Activated CD4-positive, alpha-beta T cell treated with anti-CD3 and anti-CD28 coated beads for 1 hour (primary cell): ENCODE results near the gene LRRN4.

ENCODE experiments used
- DNase-seq: peaks from one replicate; pipeline ENCODE4 v3.0.0-alpha.2; 2020

Gene LRRN4

DNA sequence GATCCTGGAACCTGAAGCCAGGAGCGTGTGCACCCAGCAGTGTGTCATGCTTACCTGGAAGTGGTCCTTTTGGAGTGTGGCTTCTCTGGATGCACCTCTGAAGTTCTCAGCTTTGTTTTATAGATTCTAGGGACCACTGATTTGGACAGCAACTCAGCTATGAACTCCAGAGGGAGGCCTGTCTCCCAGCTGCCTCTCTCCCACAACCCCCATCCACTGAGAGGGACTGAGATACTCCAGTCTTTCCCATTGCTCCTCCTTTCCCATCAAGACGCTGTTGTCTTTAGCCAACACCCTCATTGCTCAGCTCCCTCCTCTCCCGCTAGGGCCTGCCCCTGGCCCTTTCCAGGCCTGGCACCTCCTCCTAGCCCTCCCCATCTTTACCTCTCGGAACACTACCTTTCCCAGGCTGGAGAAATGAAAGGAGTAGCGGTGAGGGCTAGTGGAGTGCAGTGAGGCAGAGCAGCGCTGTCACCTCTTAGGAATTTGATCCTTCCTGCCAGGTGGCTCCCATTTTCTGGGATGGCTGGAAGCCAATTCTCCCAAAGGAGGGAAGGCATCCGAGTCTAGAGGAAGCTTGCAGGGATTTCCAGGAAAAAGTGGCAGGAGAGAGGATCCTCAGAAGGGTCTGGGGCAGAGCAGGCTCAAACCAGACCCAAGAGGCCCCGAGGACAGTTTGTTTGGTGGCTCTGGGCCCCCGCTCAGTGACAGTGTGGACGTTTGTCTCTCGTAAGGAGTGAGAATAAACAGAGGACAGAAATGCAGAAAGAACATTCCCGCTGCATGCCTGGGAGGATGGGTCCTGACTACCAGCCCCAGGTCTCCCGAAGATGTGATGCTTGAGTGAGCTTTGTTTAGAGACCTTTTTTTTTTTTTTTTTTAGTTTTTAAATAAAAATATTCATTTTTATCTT lies at the start of gene LRRN4:
LRRN4 (minus strand) TSS at position 285 of the 913 bp plus-strand sequence. CDS start 1,261 bp downstream, outside the sequence.
- DNase-seq, result no peak

DNA sequence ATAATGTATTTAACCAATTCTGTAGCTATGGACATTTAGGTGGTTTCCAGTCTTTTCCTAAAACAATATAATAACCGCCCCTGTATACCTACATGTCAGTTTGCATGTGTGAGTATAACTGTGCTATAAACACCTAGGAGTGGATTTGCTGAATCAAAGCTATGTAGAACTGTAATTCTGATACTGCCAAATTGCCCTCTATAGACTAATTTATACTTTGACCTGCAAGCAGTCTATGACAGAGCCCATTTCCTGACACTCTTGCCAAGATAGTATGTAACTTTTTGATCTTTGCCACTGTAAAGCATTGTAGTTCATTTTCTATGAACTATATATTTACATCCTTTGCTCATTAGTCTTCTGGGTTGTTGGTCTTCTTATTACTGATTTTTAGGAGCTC lies 49.4 kb upstream of the LRRN4 start:
- DNase-seq, result no peak

DNA sequence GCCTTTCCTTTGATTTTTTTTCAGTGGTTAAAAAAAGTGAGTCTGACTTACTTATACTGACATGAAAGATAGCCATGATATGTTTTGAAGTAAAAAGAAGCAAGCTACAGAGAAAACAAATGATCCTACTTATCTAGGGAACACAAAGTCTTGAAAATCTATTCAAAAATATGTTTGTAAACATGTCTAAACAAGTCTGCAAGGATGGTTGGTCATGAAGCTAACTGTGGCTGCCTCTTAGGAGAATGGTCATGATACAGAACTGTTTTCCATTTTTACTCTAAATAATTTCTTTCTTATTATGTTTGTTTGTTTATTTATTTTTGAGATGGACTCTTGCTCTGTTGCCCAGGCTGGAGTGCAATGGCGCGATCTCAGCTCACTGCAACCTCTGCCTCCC lies 47.5 kb upstream of the LRRN4 start:
- DNase-seq, result no peak

- DNase-seq, result no peak
Observed at GRCh38 chr20:6100246-6100645, 46.4 kb upstream of the LRRN4 start.

GRCh38 chr20:6099819-6100218 lies 46.0 kb upstream of the LRRN4 start:
- DNase-seq, result no peak

DNA sequence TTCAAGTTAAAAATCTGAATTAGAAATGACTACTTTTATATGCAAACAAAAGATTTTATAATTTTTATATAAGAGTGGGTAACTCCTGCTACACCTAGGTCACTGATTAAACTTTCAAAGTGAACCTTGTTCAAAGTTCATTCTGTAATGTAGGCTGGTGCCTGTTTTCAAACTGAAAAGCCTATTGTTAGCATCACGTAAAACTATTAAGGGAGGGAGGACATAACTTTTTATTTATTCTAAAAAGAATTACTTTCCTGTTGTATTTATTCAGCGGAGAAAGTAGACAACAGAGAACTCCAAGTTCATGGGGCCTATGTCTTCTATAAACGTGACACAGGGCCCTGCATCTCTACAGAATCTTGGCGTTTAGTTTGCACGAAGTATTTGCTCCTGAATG lies 41.5 kb upstream of the LRRN4 start:
- no peak for DNase-seq

- no peak for DNase-seq
Observed at GRCh38 chr20:6094565-6094964, 40.7 kb upstream of the LRRN4 start.

- DNase-seq, result no peak
Observed at GRCh38 chr20:6094063-6094462, 40.2 kb upstream of the LRRN4 start.

DNA sequence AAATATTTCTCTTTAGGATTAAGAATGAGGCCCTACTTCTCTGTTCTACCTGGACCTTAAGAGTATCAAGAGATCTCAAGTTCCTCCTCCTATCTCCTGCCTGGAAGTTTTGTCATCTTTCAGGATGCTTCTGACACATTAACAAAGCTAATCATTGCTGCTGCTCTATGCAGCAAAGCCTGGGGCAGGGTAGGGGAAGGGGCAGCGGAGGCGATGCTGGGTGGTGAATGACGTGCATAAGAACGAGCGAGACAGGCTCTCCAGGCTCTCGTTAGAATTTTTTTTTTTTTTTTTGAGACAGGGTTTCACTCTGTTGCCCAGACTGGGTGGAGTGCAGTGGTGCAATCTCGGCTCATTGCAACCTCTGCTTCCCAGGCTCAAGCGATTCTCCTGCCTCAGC lies 37.8 kb upstream of the LRRN4 start:
- DNase-seq, result no peak

DNA sequence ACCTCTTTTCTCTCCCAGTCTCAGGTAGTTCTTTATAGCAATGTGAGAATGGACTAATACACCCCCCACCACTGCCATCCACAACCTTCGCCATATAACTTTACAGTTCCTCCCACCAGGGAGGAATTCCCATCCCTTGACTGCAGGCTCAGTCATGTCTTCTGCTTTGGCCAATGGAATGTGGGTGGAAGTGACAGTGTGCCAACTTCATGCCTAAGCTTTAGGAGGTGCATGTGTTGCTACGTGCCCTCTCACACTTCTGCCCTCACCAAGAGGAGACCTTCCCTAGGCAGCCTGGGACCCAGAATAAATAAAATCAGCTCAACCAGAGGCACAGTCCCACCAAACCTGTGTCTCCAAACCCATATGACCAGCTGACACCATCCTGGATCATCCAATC lies 33.0 kb upstream of the LRRN4 start:
- DNase-seq, result no peak

- DNase-seq, result no peak
Observed at GRCh38 chr20:6083926-6084325, 30.1 kb upstream of the LRRN4 start.

- DNase-seq, result no peak
Observed at GRCh38 chr20:6081236-6081635, 27.4 kb upstream of the LRRN4 start.

- DNase-seq, result no peak
Observed at GRCh38 chr20:6079016-6079415, 25.2 kb upstream of the LRRN4 start.

- no peak for DNase-seq
Observed at GRCh38 chr20:6075428-6076219, 21.8 kb upstream of the LRRN4 start.

DNA sequence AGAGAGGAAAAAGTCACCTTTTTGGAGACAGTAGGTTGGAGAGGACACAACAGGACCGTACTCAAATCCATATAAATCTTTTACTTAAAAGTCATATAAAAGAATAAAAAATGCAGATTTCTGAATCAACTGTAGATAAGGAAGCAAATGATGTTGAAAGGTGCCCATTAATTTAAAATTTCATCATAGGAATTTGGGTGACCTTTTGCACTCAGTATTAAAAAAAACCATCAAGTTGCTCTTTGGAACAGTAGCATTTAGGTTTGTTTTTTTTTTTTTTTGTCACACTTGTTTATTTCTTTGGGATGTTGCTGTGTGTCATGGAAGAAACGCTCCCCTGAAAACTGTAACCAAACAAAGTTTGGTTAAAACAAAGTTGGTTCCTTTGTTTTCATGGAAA lies 20.9 kb upstream of the LRRN4 start:
- no peak for DNase-seq

DNA sequence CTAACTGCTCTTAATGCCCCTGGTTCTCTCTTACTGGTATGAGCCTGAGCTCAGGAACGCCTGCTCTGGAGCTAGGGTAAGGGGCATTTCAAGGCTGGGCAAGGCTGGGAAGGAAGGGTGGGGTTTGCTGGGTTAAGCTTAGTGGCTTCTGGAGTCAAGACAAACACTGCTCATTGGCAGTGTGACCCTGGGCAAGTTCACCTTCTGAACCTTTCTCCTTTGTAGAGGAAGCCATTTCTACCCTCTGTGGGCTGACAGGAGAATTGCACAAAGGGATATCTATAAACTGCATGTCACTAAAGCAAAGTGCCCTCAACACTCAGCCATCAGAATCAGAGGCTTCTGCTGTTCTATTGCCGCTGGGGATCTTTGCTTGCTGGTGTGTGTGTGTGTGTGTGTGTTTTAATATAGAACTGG lies 20.3 kb upstream of the LRRN4 start:
- no peak for DNase-seq

- no peak for DNase-seq
Observed at GRCh38 chr20:6070829-6071695, 17.2 kb upstream of the LRRN4 start.

DNA sequence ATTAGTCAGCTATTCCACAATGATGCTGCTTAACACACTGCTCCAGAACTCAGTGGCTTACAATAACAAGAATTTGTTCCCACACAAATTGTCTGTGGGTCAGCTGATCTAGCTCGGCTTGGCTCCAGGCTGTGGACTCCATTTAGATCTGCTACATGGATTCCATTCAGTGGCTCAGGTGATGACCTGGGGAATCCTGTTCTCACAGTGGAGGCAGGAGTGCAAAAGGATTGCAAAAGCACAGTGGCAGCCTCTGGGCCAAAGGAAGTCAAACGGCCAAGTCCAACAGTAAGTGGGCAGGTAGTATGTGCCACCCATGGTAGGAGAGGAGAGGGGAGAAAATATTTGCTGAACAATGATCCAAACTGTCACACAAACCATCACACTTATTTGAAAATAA lies 15.8 kb upstream of the LRRN4 start:
- no peak for DNase-seq

DNA sequence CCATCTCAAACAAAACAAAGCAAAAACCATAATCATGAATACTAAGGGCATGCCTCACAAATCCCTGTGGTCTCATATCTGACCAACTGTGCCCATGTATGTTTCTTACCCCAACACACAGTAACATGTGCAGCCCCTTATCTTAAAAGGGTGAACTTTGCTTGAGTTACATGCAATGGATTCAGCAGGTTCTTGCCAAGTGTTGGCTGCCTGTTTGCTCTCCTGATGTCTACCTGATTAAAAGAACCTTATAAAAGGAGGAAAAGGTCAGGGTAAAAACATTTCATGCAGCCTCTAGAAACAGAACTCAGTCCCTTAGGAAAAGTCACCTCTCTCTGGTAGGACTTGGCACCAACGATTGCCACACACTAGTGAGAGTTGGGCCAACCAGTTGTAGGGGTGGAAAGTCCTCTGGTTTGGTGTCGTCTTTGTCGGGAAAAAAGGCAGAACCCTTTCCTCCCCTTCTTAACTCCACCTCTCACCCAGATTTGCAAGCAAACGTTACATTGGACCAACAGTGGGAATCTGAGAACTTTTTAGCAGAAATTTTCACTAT lies 14.0 kb upstream of the LRRN4 start:
- DNase-seq, result no peak

DNA sequence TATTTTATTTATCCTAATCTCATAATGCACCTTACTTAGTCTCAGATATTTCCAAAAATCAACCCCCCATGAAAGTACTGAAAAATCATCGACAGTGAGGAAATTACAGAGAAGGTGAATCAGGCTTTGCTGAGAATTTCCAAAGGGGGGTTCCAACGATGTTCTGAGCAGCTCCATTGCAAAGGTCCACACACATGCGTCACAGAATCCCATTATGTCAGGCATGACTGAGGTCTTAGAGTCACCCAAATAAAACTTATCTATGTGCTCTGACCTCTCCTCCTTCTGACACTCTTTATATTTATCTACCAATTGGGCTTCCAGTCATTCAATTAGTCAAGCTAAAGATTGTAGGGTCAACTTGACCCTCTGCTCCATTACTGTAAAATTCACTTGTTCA lies 12.7 kb upstream of the LRRN4 start:
- no peak for DNase-seq

DNA sequence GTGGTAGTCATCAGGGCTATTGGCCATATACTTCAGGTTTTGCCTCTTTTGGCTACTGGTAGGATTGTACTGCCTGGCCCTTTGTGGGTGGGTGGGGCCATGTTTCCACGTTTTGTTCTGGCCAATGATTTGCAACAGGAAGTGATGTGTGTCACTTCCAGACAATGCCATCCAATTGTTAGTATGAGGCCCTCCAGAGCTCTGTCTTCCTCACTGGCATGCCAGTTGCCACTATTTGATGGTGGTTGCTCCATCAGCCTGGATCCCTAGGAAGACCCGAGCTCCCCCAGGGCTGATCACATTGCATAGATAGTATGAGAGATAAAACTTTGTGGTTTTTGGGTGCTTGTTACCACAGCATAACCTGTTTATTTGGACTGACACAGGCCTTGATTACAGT lies 7.7 kb upstream of the LRRN4 start:
- no peak for DNase-seq

DNA sequence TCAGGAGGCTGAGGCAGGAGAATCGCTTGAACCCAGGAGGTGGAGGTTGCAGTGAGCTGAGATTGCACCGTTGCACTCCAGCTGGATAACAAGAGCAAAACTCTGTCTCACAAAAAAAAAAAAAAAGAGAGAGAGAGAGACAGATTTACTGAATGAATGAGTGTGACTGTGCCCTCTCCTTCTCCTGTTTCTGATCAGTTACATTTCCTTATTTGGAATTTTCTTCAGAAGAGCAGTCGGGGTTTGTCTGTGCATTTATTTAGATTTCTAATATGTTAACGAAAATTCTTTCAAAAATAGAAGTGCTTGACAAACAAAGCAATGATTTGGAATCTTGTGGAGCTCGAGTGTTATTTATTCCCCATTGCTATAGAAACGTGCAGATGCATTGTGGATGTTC lies 6.4 kb upstream of the LRRN4 start:
- DNase-seq, result no peak
